HepG2 (cell line): ENCODE results near the gene POU3F1. TPM values are rescaled to one million over a fixed set of nuclear protein-coding genes. Genes with fewer than 3 reads are reported as not detected.

Experiments used
- ATAC-seq: fragments of 200-7000 bp; cut with Tn5 transposase; 3 replicates; pipeline ENCODE4 v1.9.1; 2020; ENCODE audit warnings: mild to moderate bottlenecking, moderate library complexity
- BruUV-seq: library from RNA; stranded (reverse); fragments of 400-500 nt; replicated peaks from 2 replicates; lab custom pipeline; 2021; lab: Mats Ljungman, UMichigan
- CTCF ChIA-PET: fragments of 300-600 bp; formaldehyde crosslinking; extraction: SDS; loops from one replicate; lab custom pipeline; 2021; ENCODE audit warnings: low total read pairs, inconsistent platforms, low intra/inter-chr PET ratio; lab: Yijun Ruan, JAX
- POLR2A ChIA-PET: fragments of 350-600 bp; sonication (Branson Sonifier 250); formaldehyde crosslinking; loops from one replicate; lab custom pipeline; 2020; ENCODE audit warnings: antibody characterized with exemption, inconsistent platforms; lab: Yijun Ruan, JAX
- DNase-seq: peaks from one replicate; pipeline ENCODE4 v3.0.0-alpha.2; 2015; ENCODE audit warnings: low spot score
- FAIRE-seq: peaks from 3 replicates; lab custom pipeline; 2011; peaks lifted over from hg19 to GRCh38; lab: Jason Lieb, UNC
- H2AFZ ChIP-seq: one replicate; pipeline ENCODE4 v1.6.1; 2011; ENCODE audit warnings: low read length, inconsistent platforms
- H3K27ac ChIP-seq: fragments of 300-600 bp; 3 replicates; pipeline ENCODE4 v1.8.0; 2011; ENCODE audit warnings: mixed run types, mild to moderate bottlenecking, mixed read lengths, low read length, inconsistent platforms; ENCODE audit not compliant: insufficient read depth; ENCODE audit errors: extremely low read length
- H3K27me3 ChIP-seq, 2 experiments: fragments of 200-600 bp in 1 of 2; 2 replicates in 1 of 2; 3 replicates in 1 of 2; pipeline versions ENCODE4 v1.6.0 to v1.8.0; 2011; ENCODE audit warnings: low read length in 2 of 2, mild to moderate bottlenecking in 2 of 2, moderate library complexity in 2 of 2, inconsistent platforms in 1 of 2; ENCODE audit not compliant: insufficient read depth in 2 of 2, control insufficient read depth in 1 of 2
- H3K36me3 ChIP-seq, 2 experiments: fragments of 200-600 bp in 1 of 2; replicated peaks in 1 of 2; 2 replicates in 1 of 2; 3 replicates in 1 of 2; pipeline versions ENCODE4 v1.5.1 to v1.8.0; 2011; ENCODE audit warnings: low read length in 2 of 2, inconsistent platforms in 1 of 2; ENCODE audit not compliant: insufficient read depth in 2 of 2, control insufficient read depth in 1 of 2
- H3K4me1 ChIP-seq: 2 replicates; pipeline ENCODE4 v1.5.1; 2012; ENCODE audit warnings: low read length, inconsistent platforms; ENCODE audit not compliant: insufficient read depth
- H3K4me2 ChIP-seq: 2 replicates; pipeline ENCODE4 v1.6.0; 2011; ENCODE audit warnings: low read depth, low read length, inconsistent platforms
- H3K4me3 ChIP-seq, 3 experiments: fragments of 200-600 bp in 1 of 3; sonication (generic), shearing (Covaris generic) in 1 of 3; replicated peaks in 1 of 3; 2 replicates each; pipeline ENCODE4 v1.5.1; 2011 to 2016; ENCODE audit warnings: low read length in 3 of 3, inconsistent platforms in 2 of 3, low read depth in 2 of 3, mild to moderate bottlenecking in 2 of 3, control low read depth in 1 of 3, mixed read lengths in 1 of 3; ENCODE audit not compliant: insufficient read depth in 1 of 3
- H3K79me2 ChIP-seq: one replicate; pipeline ENCODE4 v1.6.1; 2011; ENCODE audit warnings: low read length, inconsistent platforms; ENCODE audit not compliant: insufficient read depth
- H3K9ac ChIP-seq: 2 replicates; pipeline ENCODE4 v1.6.0; 2011; ENCODE audit warnings: mild to moderate bottlenecking, low read depth, low read length, inconsistent platforms; ENCODE audit not compliant: insufficient read depth
- H3K9me3 ChIP-seq: 2 replicates; pipeline ENCODE4 v1.5.1; 2012; ENCODE audit warnings: mild to moderate bottlenecking, low read length
- H4K20me1 ChIP-seq: 2 replicates; pipeline ENCODE4 v1.6.0; 2011; ENCODE audit warnings: inconsistent platforms, mild to moderate bottlenecking, low read length, moderate library complexity; ENCODE audit not compliant: insufficient read depth
- CTCF ChIP-seq: sonication (generic); formaldehyde crosslinking; IDR thresholded peaks from 2 replicates; pipeline ENCODE4 v1.5.0; 2020; ENCODE audit warnings: mild to moderate bottlenecking, missing genetic modification reagents, moderate library complexity
- ELF1 ChIP-seq: sonication (generic); formaldehyde crosslinking; IDR thresholded peaks from 2 replicates; pipeline ENCODE4 v1.4.0; 2020; ENCODE audit warnings: missing genetic modification reagents
- ELF3 ChIP-seq: IDR thresholded peaks from 2 replicates; pipeline ENCODE4 v1.6.1; 2016; ENCODE audit warnings: missing genetic modification reagents, missing compliant biosample characterization
- KLF13 ChIP-seq: sonication (generic); formaldehyde crosslinking; IDR thresholded peaks from 2 replicates; pipeline ENCODE4 v1.4.0; 2020; ENCODE audit warnings: mild to moderate bottlenecking, missing genetic modification reagents
- RAD21 ChIP-seq: fragments of 450-650 bp; formaldehyde crosslinking; IDR thresholded peaks from 2 replicates; pipeline ENCODE4 v1.5.0; 2020; ENCODE audit warnings: mild to moderate bottlenecking
- RBM22 ChIP-seq: fragments of 200-400 bp; formaldehyde crosslinking; optimal IDR thresholded peaks from 2 replicates; pipeline ENCODE3; 2017; ENCODE audit warnings: mild to moderate bottlenecking, low read length, moderate library complexity
- RCOR2 ChIP-seq: IDR thresholded peaks from 2 replicates; pipeline ENCODE4 v1.6.1; 2016; ENCODE audit warnings: missing biosample characterization, missing genetic modification reagents
- SMC3 ChIP-seq: IDR thresholded peaks from 2 replicates; pipeline ENCODE4 v1.6.1; 2011; ENCODE audit warnings: low read length, improper control_type of control experiment
- STAG1 ChIP-seq: sonication (generic); formaldehyde crosslinking; IDR thresholded peaks from 2 replicates; pipeline ENCODE4 v1.4.0; 2020; ENCODE audit warnings: missing genetic modification reagents
- XRCC5 ChIP-seq: fragments of 200-400 bp; formaldehyde crosslinking; optimal IDR thresholded peaks from 2 replicates; pipeline ENCODE3; 2017; ENCODE audit warnings: mild to moderate bottlenecking, low read length
- WGBS: methylation state at CpG from one replicate; pipeline ENCODE4 v1.1.6; 2017; ENCODE audit warnings: low lambda C conversion rate; 5-methylcytosine and 5-hydroxymethylcytosine counted together
- in situ Hi-C: cut with HindIII; loops from 2 replicates; pipeline ENCODE4 v1.10.0; 2017; ENCODE audit warnings: low pct_unique_long_range_greater_than_20kb; ENCODE audit not compliant: extremely low pct_ligation_motif_present
- intact Hi-C: fragments of 100-400 bp; cut with micrococcal nuclease; formaldehyde crosslinking; loops from one replicate; pipeline ENCODE4 v1.10.0; 2022; ENCODE audit not compliant: unreplicated experiment
- polyA plus RNA-seq, 8 experiments: library from polyadenylated mRNA; depleted of rRNA in 3 of 8; stranded (reverse) in 7 of 8; unstranded in 1 of 8; fragments of >200 nt; fragmentation: Illumina TruSeq in 4 of 8; extraction: Trizol in 4 of 8; gene quantifications; 2 replicates each; pipeline versions ENCODE4 v1.2.1 to v1.2.3, GENCODE V29; 2011 to 2016; ENCODE audit warnings: low read depth in 4 of 8, missing spikeins in 1 of 8, mixed read lengths in 1 of 8; ENCODE audit not compliant: insufficient read depth in 1 of 8
- total RNA-seq, 5 experiments: library from RNA; depleted of rRNA; stranded (reverse); fragments of >200 nt; fragmentation: Illumina TruSeq; extraction: Trizol; gene quantifications; 2 replicates each; pipeline ENCODE4 v1.2.3, GENCODE V29; 2016; ENCODE audit warnings: low read depth in 1 of 5
- TF ChIP-seq, protein P1 (sequence below): sonication (generic); formaldehyde crosslinking; IDR thresholded peaks from 2 replicates; pipeline ENCODE4 v1.5.0; 2020; ENCODE audit warnings: mild to moderate bottlenecking, missing genetic modification reagents, borderline replicate concordance

The POU3F1 gene
- total and polyA plus RNA-seq, 2 of the 13 experiments (the other 11 are each of a cell fraction or from before 2014, with no cell fraction given), result not detected

- H3K27me3 ChIP-seq, result no peaks in the 10 kb centered on the region
- H2AFZ ChIP-seq, result no peak overlapping the region
- H3K27ac ChIP-seq, result no peak overlapping the region
- CTCF ChIA-PET, result interaction anchor here (1.1 to 1.4 kb wide), 2 partner anchors 560 to 808 kb away, joined by 4 to 11 read pairs; no protein-coding TSS in a partner anchor
- H3K4me1 ChIP-seq, result peaks cover 22% of the 10 kb centered on the region
- FAIRE-seq (no peak), DNase-seq (no peak), ATAC-seq (peak; percentile 48)
- no peak overlapping the region for H3K4me3 ChIP-seq
- WGBS, result 93% methylated on average over 7 of the region's 8 CpGs
- no peak overlapping the region for H3K9ac ChIP-seq
- no TSS peak for BruUV-seq
- in situ Hi-C loops, result no loop called here
- intact Hi-C loops, result no loop called here
- H3K4me2 ChIP-seq, result no peak overlapping the region
- TF ChIP-seq SMC3, result peak; percentile 69
- TF ChIP-seq KLF13 (CRISPR knock-in tag), result no peak
- TF ChIP-seq RBM22, result peak; percentile 18
- peak; percentile 81 for TF ChIP-seq CTCF
- TF ChIP-seq ELF3 (CRISPR knock-in tag), result peak; percentile 45; the same call in 1 of the 2 replicates
- TF ChIP-seq STAG1, result peak; percentile 78
- peak; percentile 35; the same call in 1 of the 2 replicates for TF ChIP-seq ELF1
- TF ChIP-seq RCOR2 (CRISPR knock-in tag), result no peak
- TF ChIP-seq XRCC5, result peak; percentile 26
- TF ChIP-seq, protein P1, sequence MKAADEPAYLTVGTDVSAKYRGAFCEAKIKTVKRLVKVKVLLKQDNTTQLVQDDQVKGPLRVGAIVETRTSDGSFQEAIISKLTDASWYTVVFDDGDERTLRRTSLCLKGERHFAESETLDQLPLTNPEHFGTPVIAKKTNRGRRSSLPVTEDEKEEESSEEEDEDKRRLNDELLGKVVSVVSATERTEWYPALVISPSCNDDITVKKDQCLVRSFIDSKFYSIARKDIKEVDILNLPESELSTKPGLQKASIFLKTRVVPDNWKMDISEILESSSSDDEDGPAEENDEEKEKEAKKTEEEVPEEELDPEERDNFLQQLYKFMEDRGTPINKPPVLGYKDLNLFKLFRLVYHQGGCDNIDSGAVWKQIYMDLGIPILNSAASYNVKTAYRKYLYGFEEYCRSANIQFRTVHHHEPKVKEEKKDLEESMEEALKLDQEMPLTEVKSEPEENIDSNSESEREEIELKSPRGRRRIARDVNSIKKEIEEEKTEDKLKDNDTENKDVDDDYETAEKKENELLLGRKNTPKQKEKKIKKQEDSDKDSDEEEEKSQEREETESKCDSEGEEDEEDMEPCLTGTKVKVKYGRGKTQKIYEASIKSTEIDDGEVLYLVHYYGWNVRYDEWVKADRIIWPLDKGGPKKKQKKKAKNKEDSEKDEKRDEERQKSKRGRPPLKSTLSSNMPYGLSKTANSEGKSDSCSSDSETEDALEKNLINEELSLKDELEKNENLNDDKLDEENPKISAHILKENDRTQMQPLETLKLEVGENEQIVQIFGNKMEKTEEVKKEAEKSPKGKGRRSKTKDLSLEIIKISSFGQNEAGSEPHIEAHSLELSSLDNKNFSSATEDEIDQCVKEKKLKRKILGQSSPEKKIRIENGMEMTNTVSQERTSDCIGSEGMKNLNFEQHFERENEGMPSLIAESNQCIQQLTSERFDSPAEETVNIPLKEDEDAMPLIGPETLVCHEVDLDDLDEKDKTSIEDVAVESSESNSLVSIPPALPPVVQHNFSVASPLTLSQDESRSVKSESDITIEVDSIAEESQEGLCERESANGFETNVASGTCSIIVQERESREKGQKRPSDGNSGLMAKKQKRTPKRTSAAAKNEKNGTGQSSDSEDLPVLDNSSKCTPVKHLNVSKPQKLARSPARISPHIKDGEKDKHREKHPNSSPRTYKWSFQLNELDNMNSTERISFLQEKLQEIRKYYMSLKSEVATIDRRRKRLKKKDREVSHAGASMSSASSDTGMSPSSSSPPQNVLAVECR (CRISPR knock-in tag), result 0 out of 2 replicates have a peak, but pooled peaks have one; percentile 19
- TF ChIP-seq RAD21 (CRISPR knock-in tag), result peak; percentile 51; the same call in 1 of the 2 replicates
- peaks cover 15 to 34% of the 10 kb centered on the region in 2 experiments for H3K36me3 ChIP-seq
- H3K79me2 ChIP-seq, result no peaks in the 10 kb centered on the region
- no peaks in the 10 kb centered on the region for H4K20me1 ChIP-seq
- H3K9me3 ChIP-seq, result no peaks in the 10 kb centered on the region
- POLR2A ChIA-PET, result interaction anchor here (0.6 kb wide), 1 partner anchor 1776 kb away, joined by 3 read pairs; no protein-coding TSS in a partner anchor
These were observed 19.9 kb downstream of the POU3F1 start for GRCh38 chr1:38026592-38027200.
